ENCODE results near the gene NFASC. TPM values are rescaled to one million over a fixed set of nuclear protein-coding genes. Genes with fewer than 3 reads are reported as not detected.

Gene NFASC
- polyA plus RNA-seq, 3 donors = 2.1 to 9.6 (median 2.2) TPM

- H3K27ac ChIP-seq (ENCODE audit: low read depth, low read length) = no peak overlapping the region
- 78 to 92% (median 78%) methylated on average over 2 of the region's 2 CpGs for WGBS, 3 donors
Observed at GRCh38 chr1:204852854-204853253, 17.8 kb upstream of the NFASC start.

DNA sequence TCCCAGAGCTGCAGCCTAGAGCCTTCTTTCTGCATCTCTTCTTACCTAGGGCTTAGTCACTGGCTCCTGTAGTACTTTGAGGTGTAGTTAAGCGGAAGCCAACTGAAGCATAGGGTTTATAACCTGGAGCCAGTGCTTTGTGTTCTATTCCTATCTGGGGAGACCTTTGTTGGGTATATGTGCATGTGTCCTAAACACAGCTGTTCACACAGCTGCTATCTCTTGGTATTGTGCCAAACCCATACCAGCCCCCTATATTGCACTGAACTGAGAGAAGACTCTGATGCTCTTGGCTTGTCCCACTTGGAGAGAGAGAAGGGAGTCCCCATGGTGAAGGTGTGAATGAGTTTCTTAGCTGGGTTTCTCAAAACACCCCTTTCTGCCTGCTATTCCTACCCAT, 17.2 kb upstream of the NFASC start:
- WGBS, 3 donors = 92 to 93% (median 92%) methylated on average over 1 of the region's 1 CpG
- H3K27ac ChIP-seq (ENCODE audit: low read depth, low read length) = no peak overlapping the region

DNA sequence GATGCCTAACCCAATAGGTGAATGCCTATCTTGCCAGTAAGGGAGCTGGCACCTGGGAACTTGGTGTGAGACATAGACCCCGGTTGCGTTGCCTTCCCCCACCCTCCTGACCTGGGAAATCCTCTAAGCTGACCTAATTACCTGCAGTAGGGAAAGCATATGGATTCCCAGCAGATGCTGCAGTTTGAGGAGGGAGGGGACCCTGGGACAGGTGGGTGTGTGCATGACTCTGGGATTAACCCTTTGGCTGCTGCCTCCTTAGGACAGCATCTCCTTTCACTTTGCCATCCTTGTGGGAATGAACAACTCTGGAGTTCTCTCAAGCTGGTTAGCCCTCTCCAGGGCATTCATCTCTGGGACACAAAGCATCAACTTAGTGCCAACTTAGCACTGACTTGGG, 16.4 kb upstream of the NFASC start:
- no peak overlapping the region for H3K27ac ChIP-seq (ENCODE audit: low read depth, low read length)
- 30 to 62% (median 54%) methylated on average over 2 of the region's 2 CpGs for WGBS, 3 donors

- WGBS, 3 donors = 46 to 74% (median 68%) methylated on average over 9 of the region's 9 CpGs
- no peak overlapping the region for H3K27ac ChIP-seq (ENCODE audit: low read depth, low read length)
Observed at GRCh38 chr1:204858363-204858821, 12.3 kb upstream of the NFASC start.

GRCh38 chr1:204859861-204860267, 10.8 kb upstream of the NFASC start:
- 60 to 72% (median 64%) methylated on average over 4 of the region's 4 CpGs for WGBS, 3 donors
- no peak overlapping the region for H3K27ac ChIP-seq (ENCODE audit: low read depth, low read length)

DNA sequence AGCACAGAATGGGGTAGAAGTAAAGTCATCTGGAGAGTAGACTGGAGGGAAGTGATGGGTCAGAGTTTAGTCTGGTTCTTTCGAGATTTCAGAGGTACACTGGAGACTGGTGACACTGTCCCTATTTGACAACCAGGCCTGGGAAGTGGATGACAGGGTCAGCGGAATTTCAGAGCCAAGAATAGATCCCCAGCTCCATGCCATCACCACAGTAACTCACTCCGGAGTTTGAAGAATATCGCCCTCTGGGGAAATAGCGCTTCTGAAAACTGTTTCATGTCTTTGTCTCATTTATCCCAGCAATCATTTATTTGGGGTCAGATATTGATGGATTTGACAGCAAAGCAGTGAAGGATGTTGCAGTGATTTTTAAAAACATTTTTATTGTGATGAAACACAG, 7.6 kb upstream of the NFASC start:
- 52 to 66% (median 60%) methylated on average over 5 of the region's 5 CpGs for WGBS, 3 donors

GRCh38 chr1:204863730-204864129, 6.9 kb upstream of the NFASC start:
- 86 to 92% (median 88%) methylated on average over 4 of the region's 4 CpGs for WGBS, 3 donors
- no peak overlapping the region for H3K27ac ChIP-seq (ENCODE audit: low read depth, low read length)

More for the DNA sequence above, 7.6 kb upstream of the NFASC start:
- H3K27ac ChIP-seq (ENCODE audit: low read depth, low read length) = no peak overlapping the region

- WGBS, 3 donors = 72 to 82% (median 81%) methylated on average over 5 of the region's 5 CpGs
- H3K27ac ChIP-seq (ENCODE audit: low read depth, low read length) = no peak overlapping the region
Observed at GRCh38 chr1:204866051-204866596, 4.5 kb upstream of the NFASC start.

DNA sequence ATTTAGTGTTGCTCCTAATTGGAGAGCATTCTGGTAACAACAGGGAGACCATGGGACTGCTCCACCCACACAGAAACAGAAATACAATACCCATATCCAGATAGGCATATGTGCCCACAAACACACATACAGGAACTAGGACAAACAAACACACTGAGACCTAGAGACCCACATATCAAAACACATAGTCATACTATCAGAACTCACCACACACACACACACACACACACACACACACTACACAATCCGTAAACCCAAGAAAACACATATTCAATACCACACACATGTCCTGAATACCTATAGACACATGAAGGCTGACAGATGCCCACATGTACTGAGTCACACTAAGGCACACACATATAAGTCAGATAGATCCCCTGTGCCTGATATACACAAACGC, 3.5 kb upstream of the NFASC start:
- WGBS, 3 donors = 88 to 94% (median 90%) methylated on average over 2 of the region's 2 CpGs
- H3K27ac ChIP-seq (ENCODE audit: low read depth, low read length) = no peak overlapping the region

DNA sequence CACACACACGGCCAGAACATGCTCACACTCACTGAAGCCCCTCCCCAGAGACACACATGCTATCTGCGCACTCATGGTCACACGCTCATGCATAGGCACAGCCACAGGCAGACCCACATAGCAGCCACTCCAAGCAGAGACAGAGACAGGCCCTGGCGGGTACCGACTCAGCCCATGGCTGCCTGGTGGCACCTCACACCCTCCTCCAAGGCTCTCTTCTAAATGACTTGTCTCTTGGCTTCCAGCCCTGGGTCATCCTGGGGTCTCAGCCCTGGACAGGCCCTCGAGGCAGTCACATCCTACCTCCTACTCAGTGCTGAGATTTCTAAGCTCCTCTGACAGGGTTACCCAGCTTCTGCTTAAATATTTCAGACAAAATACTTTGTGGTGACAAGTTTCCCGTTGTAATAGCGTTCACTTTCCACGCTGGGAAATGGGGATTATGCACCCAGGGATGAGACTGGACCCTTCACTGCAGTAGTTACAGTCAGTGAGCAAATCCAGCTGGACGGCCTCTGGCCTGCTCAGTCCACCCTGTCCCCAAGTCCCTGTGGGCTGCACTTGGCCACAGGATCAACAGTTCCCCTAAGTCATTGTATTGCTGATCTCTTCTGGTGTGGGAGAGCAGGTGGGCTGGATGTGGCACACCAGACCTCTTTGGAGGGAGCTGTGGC, 2.9 kb upstream of the NFASC start:
- H3K27ac ChIP-seq (ENCODE audit: low read depth, low read length) = no peak overlapping the region
- WGBS, 3 donors = 64 to 72% (median 66%) methylated on average over 10 of the region's 10 CpGs

GRCh38 chr1:204868340-204868700, 2.3 kb upstream of the NFASC start:
- WGBS, 3 donors = 59 to 74% (median 73%) methylated on average over 7 of the region's 7 CpGs
- no peak overlapping the region for H3K27ac ChIP-seq (ENCODE audit: low read depth, low read length)

DNA sequence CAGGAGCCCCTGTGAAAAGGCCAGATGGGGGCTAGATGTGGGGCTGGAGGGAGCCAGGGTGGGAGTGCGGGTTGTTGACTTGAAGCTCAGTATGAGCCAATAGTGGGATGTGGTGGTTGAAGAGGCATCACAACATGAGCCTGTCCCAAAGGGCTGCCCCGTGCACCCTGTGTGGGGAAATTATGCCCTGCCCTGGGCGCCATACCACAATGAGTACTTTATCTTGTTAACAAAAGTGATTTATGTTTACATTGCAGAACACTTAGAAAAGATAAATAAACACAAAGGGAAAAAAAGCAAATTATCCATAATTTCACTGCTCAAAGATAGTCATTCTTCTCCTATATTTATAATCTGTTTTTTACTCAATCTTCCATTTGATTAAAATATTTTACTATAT, 1.6 kb upstream of the NFASC start:
- H3K27ac ChIP-seq (ENCODE audit: low read depth, low read length) = no peak overlapping the region
- WGBS, 3 donors = 56 to 87% (median 82%) methylated on average over 3 of the region's 3 CpGs

DNA sequence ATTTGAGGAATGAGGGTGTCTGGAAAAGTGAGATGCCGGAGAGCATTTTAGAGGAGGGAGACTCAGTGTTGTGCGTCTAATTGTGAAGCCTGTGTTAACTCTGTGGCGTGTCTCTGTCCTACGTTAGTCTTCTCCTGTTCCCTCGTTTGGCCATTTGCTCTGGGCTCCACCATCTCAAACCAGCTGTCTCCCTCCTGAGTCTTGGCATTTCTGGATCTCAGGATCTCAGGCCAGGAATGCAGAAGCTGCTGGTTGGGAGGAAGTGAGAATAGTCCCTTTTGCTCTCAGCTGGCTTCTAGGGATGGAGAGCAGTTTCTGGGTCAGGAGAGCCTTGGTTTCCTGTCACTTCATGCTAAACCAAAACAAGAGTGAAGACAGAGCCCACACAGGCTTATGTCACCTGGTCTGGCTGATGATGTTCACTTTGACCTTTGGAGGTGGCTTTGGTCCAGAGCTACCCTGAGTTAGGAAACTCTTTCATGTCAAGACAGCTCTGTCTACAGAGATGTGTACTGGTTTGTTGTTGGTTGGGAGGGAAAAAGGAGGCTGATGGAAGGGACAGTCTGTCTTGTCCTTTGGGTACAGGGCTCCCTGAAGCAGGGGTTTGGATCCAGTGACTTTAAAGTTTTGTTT, 859 bp downstream of the NFASC start:
- 78 to 88% (median 79%) methylated on average over 5 of the region's 5 CpGs for WGBS, 3 donors
- no peak overlapping the region for H3K27ac ChIP-seq (ENCODE audit: low read depth, low read length)

DNA sequence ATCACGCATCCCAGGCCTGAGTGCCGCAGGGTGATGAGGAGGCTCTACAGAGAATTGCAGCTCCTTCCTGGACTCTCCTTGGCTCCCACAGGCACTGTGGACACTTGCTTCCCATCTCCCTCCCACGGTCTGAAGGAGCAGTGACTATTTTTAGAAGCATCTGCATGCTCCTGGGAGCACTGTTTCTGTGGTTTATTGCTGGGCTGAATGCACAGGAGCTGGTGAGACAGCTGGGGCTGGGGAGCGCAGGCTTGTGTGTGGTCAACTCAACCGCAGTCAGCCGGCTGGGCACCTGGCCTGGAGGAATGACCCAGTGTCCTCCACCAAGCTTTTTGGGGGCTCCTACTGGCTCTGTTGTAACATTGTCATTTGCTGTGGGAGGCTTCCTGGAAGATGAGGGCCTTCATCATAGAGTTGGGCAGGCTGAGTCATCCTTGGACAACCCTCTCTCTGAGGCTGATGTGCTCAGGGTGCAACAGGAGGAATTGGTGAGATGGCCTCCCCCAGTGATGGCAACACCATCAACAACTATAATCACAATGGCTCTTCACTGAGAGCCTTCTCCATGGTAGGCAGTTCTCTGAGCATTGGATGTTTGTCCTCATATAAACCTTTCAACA, 1.7 kb downstream of the NFASC start:
- no peak overlapping the region for H3K27ac ChIP-seq (ENCODE audit: low read depth, low read length)
- WGBS, 3 donors = 71 to 81% (median 75%) methylated on average over 6 of the region's 6 CpGs

DNA sequence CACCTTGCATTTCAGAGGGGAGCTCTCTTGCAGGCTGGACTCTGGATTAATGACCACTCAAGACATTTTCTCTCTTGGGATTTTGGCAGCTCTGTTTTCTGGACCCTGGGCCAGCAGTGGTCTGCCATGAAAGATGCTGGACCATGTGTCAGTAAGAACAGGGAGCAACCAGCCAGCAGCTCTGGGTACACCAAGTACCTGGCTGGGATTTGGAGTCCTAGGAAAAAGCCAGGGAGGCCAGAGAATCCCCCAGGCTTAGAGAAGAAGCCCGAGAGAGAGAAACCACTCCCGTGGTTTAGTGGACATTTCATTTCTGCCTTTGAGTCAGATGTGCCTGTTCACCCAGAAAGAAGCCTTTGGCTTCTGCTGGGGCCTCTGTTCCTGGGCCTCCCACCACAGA, 2.5 kb downstream of the NFASC start:
- H3K27ac ChIP-seq (ENCODE audit: low read depth, low read length) = no peak overlapping the region
- 75 to 93% (median 76%) methylated on average over 2 of the region's 2 CpGs for WGBS, 3 donors

DNA sequence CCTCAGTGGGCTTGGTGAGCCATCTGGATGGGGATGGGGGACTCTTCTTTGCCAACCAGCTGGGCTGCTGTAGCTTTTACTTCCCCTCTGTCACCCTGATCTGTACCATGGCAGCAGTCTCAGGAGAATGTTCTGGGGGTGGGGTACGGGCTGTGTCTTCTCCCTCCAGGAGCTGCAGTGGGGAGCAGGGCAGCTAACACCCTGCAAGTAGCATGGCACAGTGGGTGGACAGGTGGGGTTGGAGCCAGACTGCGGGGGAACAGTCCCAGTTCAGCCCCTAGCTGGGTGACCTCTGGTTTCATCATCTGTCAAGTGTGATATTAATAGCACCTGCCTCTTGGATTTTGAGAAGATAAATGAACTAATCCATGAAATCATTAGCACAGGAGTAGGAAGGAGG, 3.1 kb downstream of the NFASC start:
- 68 to 94% (median 89%) methylated on average over 2 of the region's 2 CpGs for WGBS, 3 donors
- H3K27ac ChIP-seq (ENCODE audit: low read depth, low read length) = no peak overlapping the region

DNA sequence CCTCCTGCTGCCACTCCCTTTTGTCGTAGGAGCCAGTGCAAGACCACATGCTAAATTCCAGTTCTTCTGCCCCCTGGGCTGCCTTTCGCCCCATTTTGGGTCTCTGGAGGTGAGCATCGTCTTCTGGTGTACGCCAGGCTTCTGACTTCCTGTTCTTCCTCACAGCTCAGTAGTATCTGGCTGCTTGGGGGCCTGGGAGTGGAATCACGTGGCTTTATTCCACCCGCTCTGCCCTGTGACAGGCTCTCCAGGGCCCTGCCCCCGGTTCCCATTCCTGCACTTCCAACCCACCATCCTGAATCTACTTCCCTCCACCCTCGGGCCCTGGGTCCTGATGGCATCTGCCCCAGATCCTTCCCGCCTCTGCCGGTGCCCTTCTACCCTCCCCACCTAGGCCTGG, 3.6 kb downstream of the NFASC start:
- no peak overlapping the region for H3K27ac ChIP-seq (ENCODE audit: low read depth, low read length)
- WGBS, 3 donors = 78 to 83% (median 83%) methylated on average over 10 of the region's 10 CpGs

DNA sequence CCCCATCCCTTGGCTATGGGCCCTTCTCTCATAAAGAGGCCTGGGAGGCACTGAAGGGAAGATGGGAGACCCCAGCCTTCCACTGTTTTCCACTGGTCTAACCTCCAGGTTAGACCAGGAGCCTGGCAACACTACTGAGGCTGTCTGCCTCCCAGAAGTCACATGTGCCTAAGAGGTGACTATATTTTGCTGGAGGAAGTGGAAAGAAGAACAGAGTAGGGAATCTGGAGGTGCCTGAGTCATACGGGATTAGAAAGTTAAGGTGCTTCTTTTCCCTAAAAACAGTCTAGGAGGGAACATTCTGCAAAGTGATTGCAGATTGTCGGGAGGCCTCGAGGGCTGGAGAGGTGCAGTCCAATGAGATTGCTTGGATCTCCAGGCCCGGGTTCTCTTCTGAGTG, 4.6 kb downstream of the NFASC start:
- 56 to 75% (median 68%) methylated on average over 4 of the region's 4 CpGs for WGBS, 3 donors
- no peak overlapping the region for H3K27ac ChIP-seq (ENCODE audit: low read depth, low read length)

DNA sequence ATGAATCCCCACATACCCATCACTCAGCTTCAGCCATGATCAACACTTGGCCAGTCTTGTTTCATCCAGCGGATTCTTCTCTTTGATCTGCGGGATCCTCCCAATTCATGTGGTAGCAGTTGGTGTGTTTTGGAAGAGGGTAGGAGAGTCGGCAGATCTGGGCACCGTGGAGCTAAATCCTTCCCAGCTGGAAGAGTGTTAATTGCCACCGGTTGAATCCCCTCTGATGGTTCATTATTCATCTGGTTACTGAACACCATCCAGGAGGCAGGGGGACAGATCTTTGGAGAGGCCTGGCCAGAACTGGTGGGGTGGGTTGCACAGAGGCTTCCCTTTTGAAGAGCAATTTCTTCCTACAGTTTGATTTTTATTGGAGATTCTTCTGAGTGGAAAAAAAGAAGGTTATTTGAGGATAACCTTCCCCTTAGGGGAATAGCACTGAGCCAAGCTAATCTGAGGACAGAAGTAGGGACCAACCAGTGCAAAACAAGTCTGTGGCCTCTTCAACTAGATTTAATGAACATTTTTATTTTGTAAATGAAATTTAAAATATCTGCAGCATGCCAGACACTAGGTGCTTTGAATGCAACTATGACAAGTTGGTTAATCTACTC, 8.1 kb downstream of the NFASC start:
- no peak overlapping the region for H3K27ac ChIP-seq (ENCODE audit: low read depth, low read length)
- WGBS, 3 donors = 40 to 44% (median 40%) methylated on average over 5 of the region's 5 CpGs
